Activated CD4-positive, CD25-positive, alpha-beta regulatory T cell (primary cell): ENCODE data around the gene DCAF17.
A peak's percentile ranks its signal among the peaks of the same experiment; 100 is the strongest.

ENCODE experiments used
- DNase-seq, 4 experiments: peaks; one replicate each; lab custom pipeline; 2025; lab: John Stamatoyannopoulos, UW

Gene DCAF17

GRCh38 chr2:171434013-171434989 lies at the start of gene DCAF17:
TSS of gene DCAF17 (plus strand) at chr2:171434226. CDS start at chr2:171434578, 352 bp downstream.
- DNase-seq, result peak; percentile 78 to 89 (median 84)

GRCh38 chr2:171386627-171387026 lies 47.4 kb upstream of the DCAF17 start:
- no peak for DNase-seq

- no peak for DNase-seq
These were observed 47.0 kb upstream of the DCAF17 start for GRCh38 chr2:171387052-171387451.

GRCh38 chr2:171389325-171389724 lies 44.7 kb upstream of the DCAF17 start:
- no peak for DNase-seq

GRCh38 chr2:171389780-171390179 lies 44.2 kb upstream of the DCAF17 start:
- DNase-seq, result no peak

- DNase-seq, result no peak
These were observed 43.0 kb upstream of the DCAF17 start for GRCh38 chr2:171390941-171391516.

GRCh38 chr2:171391532-171391931 lies 42.5 kb upstream of the DCAF17 start:
- no peak for DNase-seq

GRCh38 chr2:171393487-171393886 lies 40.5 kb upstream of the DCAF17 start:
- DNase-seq, result no peak

- no peak for DNase-seq
These were observed 39.8 kb upstream of the DCAF17 start for GRCh38 chr2:171394164-171394740.

- DNase-seq, result no peak
These were observed 34.7 kb upstream of the DCAF17 start for GRCh38 chr2:171399292-171399691.

- no peak for DNase-seq
These were observed 33.6 kb upstream of the DCAF17 start for GRCh38 chr2:171400395-171400794.

GRCh38 chr2:171401947-171402346 lies 32.1 kb upstream of the DCAF17 start:
- no peak for DNase-seq

GRCh38 chr2:171402906-171403580 lies 31.0 kb upstream of the DCAF17 start:
- DNase-seq, result no peak

- no peak for DNase-seq
These were observed 29.8 kb upstream of the DCAF17 start for GRCh38 chr2:171404261-171404660.

- DNase-seq, result no peak
These were observed 29.3 kb upstream of the DCAF17 start for GRCh38 chr2:171404719-171405118.

- no peak for DNase-seq
These were observed 28.5 kb upstream of the DCAF17 start for GRCh38 chr2:171405546-171405945.

- no peak for DNase-seq
These were observed 28.0 kb upstream of the DCAF17 start for GRCh38 chr2:171406044-171406443.

- DNase-seq, result no peak
These were observed 26.9 kb upstream of the DCAF17 start for GRCh38 chr2:171407030-171407675.

GRCh38 chr2:171407676-171408044 lies 26.4 kb upstream of the DCAF17 start:
- DNase-seq, result no peak

GRCh38 chr2:171409436-171409971 lies 24.5 kb upstream of the DCAF17 start:
- DNase-seq, result no peak

GRCh38 chr2:171410101-171410500 lies 23.9 kb upstream of the DCAF17 start:
- DNase-seq, result no peak

GRCh38 chr2:171410624-171411023 lies 23.4 kb upstream of the DCAF17 start:
- DNase-seq, result no peak
